Retinal pigment epithelial cell (primary cell): Measurements from ENCODE around the gene RUNX2.

Source experiments
- DNase-seq: peaks from one replicate; pipeline ENCODE4 v3.0.0-alpha.2; 2010; ENCODE audit warnings: low read depth
- H3K4me3 ChIP-seq: 2 replicates; pipeline ENCODE4 v1.5.1; 2011; ENCODE audit warnings: mild to moderate bottlenecking, low read length, control low read depth, moderate library complexity
- CTCF ChIP-seq: conservative IDR thresholded peaks from 2 replicates; pipeline ENCODE4 v1.5.1; 2011; ENCODE audit warnings: low read depth, low read length, control low read depth, inconsistent platforms

Gene RUNX2

GRCh38 chr6:45300736-45301135 is 27.4 kb upstream of the RUNX2 start:
- DNase-seq = no peak
- H3K4me3 ChIP-seq = no peak overlapping the region
- TF ChIP-seq CTCF = no peak

- DNase-seq = no peak
Measured at GRCh38 chr6:45301348-45302142, 26.6 kb upstream of the RUNX2 start.

GRCh38 chr6:45302832-45303231 is 25.3 kb upstream of the RUNX2 start:
- DNase-seq = no peak
- TF ChIP-seq CTCF = no peak
- H3K4me3 ChIP-seq = no peak overlapping the region

More at GRCh38 chr6:45301348-45302142, 26.6 kb upstream of the RUNX2 start:
- no peak for TF ChIP-seq CTCF
- H3K4me3 ChIP-seq = no peak overlapping the region

GRCh38 chr6:45305546-45305945 is 22.6 kb upstream of the RUNX2 start:
- no peak overlapping the region for H3K4me3 ChIP-seq
- no peak for DNase-seq
- TF ChIP-seq CTCF = no peak

- no peak for DNase-seq
- H3K4me3 ChIP-seq = no peak overlapping the region
Measured at GRCh38 chr6:45310118-45310788, 17.9 kb upstream of the RUNX2 start.

GRCh38 chr6:45314146-45314545 is 14.0 kb upstream of the RUNX2 start:
- TF ChIP-seq CTCF = no peak
- H3K4me3 ChIP-seq = no peak overlapping the region
- DNase-seq = no peak

More at GRCh38 chr6:45310118-45310788, 17.9 kb upstream of the RUNX2 start:
- no peak for TF ChIP-seq CTCF

- H3K4me3 ChIP-seq = no peak overlapping the region
- TF ChIP-seq CTCF = no peak
- no peak for DNase-seq
Measured at GRCh38 chr6:45320349-45320748, 7.8 kb upstream of the RUNX2 start.
